CD14-positive monocyte (primary cell): ENCODE measurements around the gene SERPINA12. TPM values are rescaled to one million over a fixed set of nuclear protein-coding genes. Genes with fewer than 3 reads are reported as not detected.

Experiments used
- DNase-seq, 3 donors: peaks; one replicate each; pipeline ENCODE4 v3.0.0-alpha.2; 2011 to 2022
- H2AFZ ChIP-seq: 2 replicates; pipeline ENCODE4 v1.6.0; 2012; ENCODE audit warnings: mild to moderate bottlenecking, low read depth, low read length, inconsistent platforms; ENCODE audit not compliant: insufficient read depth, poor library complexity, severe bottlenecking
- H3K27ac ChIP-seq, 2 donors: 1 replicate in 1 of 2; 2 replicates in 1 of 2; pipeline ENCODE4 v1.5.1; 2012 to 2013; ENCODE audit warnings: low read length in 2 of 2, control low read depth in 1 of 2, inconsistent platforms in 1 of 2, low read depth in 1 of 2, mild to moderate bottlenecking in 1 of 2
- H3K27me3 ChIP-seq, 2 donors: one replicate each; pipeline versions ENCODE4 v1.6.0 to v1.6.1; 2011 to 2013; ENCODE audit warnings: low read length in 2 of 2; ENCODE audit not compliant: control insufficient read depth in 2 of 2, insufficient read depth in 2 of 2
- H3K36me3 ChIP-seq, 2 donors: replicated peaks in 1 of 2; 1 replicate in 1 of 2; 2 replicates in 1 of 2; pipeline versions ENCODE4 v1.5.1 to v1.6.1; 2012 to 2013; ENCODE audit warnings: low read length in 2 of 2, control low read depth in 1 of 2, inconsistent platforms in 1 of 2, mild to moderate bottlenecking in 1 of 2; ENCODE audit not compliant: insufficient read depth in 2 of 2, control insufficient read depth in 1 of 2
- H3K4me1 ChIP-seq, 2 donors: 1 replicate in 1 of 2; 2 replicates in 1 of 2; pipeline versions ENCODE4 v1.5.1 to v1.6.1; 2012 to 2013; ENCODE audit warnings: low read length in 2 of 2, control low read depth in 1 of 2, inconsistent platforms in 1 of 2, mild to moderate bottlenecking in 1 of 2, moderate library complexity in 1 of 2; ENCODE audit not compliant: insufficient read depth in 2 of 2, control insufficient read depth in 1 of 2
- H3K4me2 ChIP-seq: replicated peaks from 2 replicates; pipeline ENCODE3; 2012; ENCODE audit warnings: low read length, moderate library complexity, mild to moderate bottlenecking; ENCODE audit not compliant: poor library complexity, severe bottlenecking; ENCODE audit errors: extremely low read depth
- H3K4me3 ChIP-seq, 3 experiments: fragments of 200-600 bp in 1 of 3; sonication (generic) in 1 of 3; replicated peaks in 1 of 3; 1 replicate in 2 of 3; 2 replicates in 1 of 3; pipeline ENCODE4 v1.5.1; 2011 to 2013; ENCODE audit warnings: low read length in 3 of 3, mild to moderate bottlenecking in 3 of 3, control low read depth in 2 of 3, low read depth in 2 of 3, inconsistent platforms in 1 of 3, moderate library complexity in 1 of 3
- H3K79me2 ChIP-seq: 2 replicates; pipeline ENCODE4 v1.6.0; 2012; ENCODE audit warnings: mild to moderate bottlenecking, control low read depth, inconsistent platforms, low read length, moderate library complexity; ENCODE audit not compliant: insufficient read depth
- H3K9ac ChIP-seq: 2 replicates; pipeline ENCODE4 v1.6.0; 2017; ENCODE audit warnings: low read length, mild to moderate bottlenecking; ENCODE audit not compliant: insufficient read depth, poor library complexity, severe bottlenecking
- H3K9me3 ChIP-seq, 2 donors: replicated peaks in 1 of 2; 1 replicate in 1 of 2; 2 replicates in 1 of 2; pipeline versions ENCODE4 v1.5.1 to v1.6.1; 2012 to 2013; ENCODE audit warnings: low read length in 2 of 2, control low read depth in 1 of 2; ENCODE audit not compliant: control insufficient read depth in 1 of 2, insufficient read depth in 1 of 2
- H4K20me1 ChIP-seq: 2 replicates; pipeline ENCODE4 v1.6.0; 2012; ENCODE audit warnings: mild to moderate bottlenecking, low read length, control low read depth, moderate library complexity; ENCODE audit not compliant: insufficient read depth
- H3K27ac Mint-ChIP-seq, 7 donors: one replicate each; pipeline ENCODE4 v1.8.0; 2020; ENCODE audit warnings: mild to moderate bottlenecking in 7 of 7, mixed read lengths in 7 of 7, moderate library complexity in 6 of 7, inconsistent platforms in 2 of 7
- H3K27me3 Mint-ChIP-seq, 3 donors: one replicate each; pipeline ENCODE4 v1.8.0; 2021 to 2022; ENCODE audit warnings: low read depth in 3 of 3, mild to moderate bottlenecking in 3 of 3, mixed read lengths in 3 of 3, moderate library complexity in 3 of 3, inconsistent platforms in 1 of 3
- H3K36me3 Mint-ChIP-seq, 2 donors: one replicate each; pipeline ENCODE4 v1.8.0; 2020; ENCODE audit warnings: mixed read lengths in 2 of 2, inconsistent platforms in 1 of 2, mild to moderate bottlenecking in 1 of 2
- H3K4me1 Mint-ChIP-seq: one replicate; pipeline ENCODE4 v1.8.0; 2020; ENCODE audit warnings: mild to moderate bottlenecking, mixed read lengths
- H3K4me3 Mint-ChIP-seq, 2 donors: one replicate each; pipeline ENCODE4 v1.8.0; 2020; ENCODE audit warnings: mild to moderate bottlenecking in 2 of 2, mixed read lengths in 2 of 2, moderate library complexity in 1 of 2
- H3K9me3 Mint-ChIP-seq, 7 donors: one replicate each; pipeline ENCODE4 v1.8.0; 2020 to 2022; ENCODE audit warnings: mixed read lengths in 7 of 7, mild to moderate bottlenecking in 6 of 7, moderate library complexity in 6 of 7, inconsistent platforms in 2 of 7
- CTCF ChIP-seq: fragments of 200-600 bp; IDR thresholded peaks from one replicate; pipeline ENCODE4 v1.8.0; 2022; ENCODE audit warnings: antibody characterized with exemption, mild to moderate bottlenecking
- WGBS: methylation state at CpG from one replicate; pipeline ENCODE4 v1.1.5; 2013; ENCODE audit warnings: missing lambda C conversion rate; ENCODE audit not compliant: insufficient coverage; 5-methylcytosine and 5-hydroxymethylcytosine counted together
- intact Hi-C, 2 donors: fragments of 100-400 bp; cut with micrococcal nuclease; formaldehyde crosslinking; loops; one replicate each; pipeline versions ENCODE4 v1.15.0 to v1.15.1; 2023
- polyA plus RNA-seq, 3 donors: library from polyadenylated mRNA; depleted of rRNA in 1 of 3; unstranded in 2 of 3; stranded (reverse) in 1 of 3; fragments of 300-500 nt in 2 of 3; fragments of >200 nt in 1 of 3; fragmentation: Illumina TruSeq in 2 of 3; gene quantifications; 1 replicate in 2 of 3; 2 replicates in 1 of 3; pipeline ENCODE4 v1.2.3, GENCODE V29; 2012 to 2021

SERPINA12 gene
- polyA plus RNA-seq, 3 donors, result not detected

DNA sequence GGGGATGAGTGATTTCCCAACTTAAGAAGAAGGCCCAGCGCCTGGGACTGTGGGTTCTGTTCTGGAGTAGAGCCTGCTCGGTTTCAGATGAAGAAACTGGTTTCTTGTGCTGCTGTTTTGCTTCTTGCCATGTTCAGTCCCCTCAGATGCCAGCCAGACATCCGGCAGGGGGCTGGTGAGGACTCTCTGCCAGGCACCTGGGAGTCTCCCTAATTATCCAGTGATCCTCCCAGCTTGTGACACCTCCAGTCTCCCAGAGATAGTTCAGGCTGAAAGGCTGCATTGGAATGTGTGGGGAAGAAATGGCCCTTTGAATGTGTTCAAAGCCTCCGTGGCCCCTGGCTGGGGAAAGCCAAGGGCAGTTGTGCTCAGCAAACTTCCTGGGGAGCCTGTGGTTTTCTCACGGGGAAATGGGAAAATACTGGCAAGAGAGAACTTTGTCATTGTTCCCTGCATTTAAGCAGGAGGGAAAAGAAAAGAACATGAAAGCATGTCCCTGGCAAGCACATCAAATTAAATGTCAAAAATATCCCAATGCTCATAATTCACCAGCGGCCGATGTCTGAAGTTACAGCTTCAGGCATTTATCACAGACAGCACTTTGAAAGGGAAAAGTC is 8.5 kb upstream of the SERPINA12 start:
- H3K4me3 Mint-ChIP-seq, result no peak overlapping the region
- DNase-seq, result no peak
- Histone ChIP-seq H3K4me2 (no peak overlapping the region), H3K4me3 (no peak overlapping the region), H3K79me2 (no peaks in the 10 kb centered on the region), H2AFZ (no peak overlapping the region), H3K9ac (no peak overlapping the region), H4K20me1 (no peaks in the 10 kb centered on the region), H3K4me1 (no peaks in the 10 kb centered on the region), H3K9me3 (no peaks in the 10 kb centered on the region), H3K36me3 (no peaks in the 10 kb centered on the region), H3K27me3 (no peaks in the 10 kb centered on the region), H3K27ac (no peak overlapping the region)
- no peak for TF ChIP-seq CTCF
- H3K9me3 Mint-ChIP-seq, result peaks cover 0 to 7% (median 5%) of the 10 kb centered on the region in 7 donors
- H3K4me1 Mint-ChIP-seq, result no peaks in the 10 kb centered on the region
- H3K27me3 Mint-ChIP-seq, result peaks cover 2 to 6% (median 2%) of the 10 kb centered on the region in 3 donors
- intact Hi-C loops, result no loop called here
- WGBS, result 44% methylated on average over 4 of the region's 7 CpGs
- no peaks in the 10 kb centered on the region for H3K36me3 Mint-ChIP-seq
- no peak overlapping the region for H3K27ac Mint-ChIP-seq

- H3K36me3 ChIP-seq, result no peaks in the 10 kb centered on the region
- H3K27me3 ChIP-seq, result no peaks in the 10 kb centered on the region
- H3K79me2 ChIP-seq, result no peaks in the 10 kb centered on the region
- H3K9me3 Mint-ChIP-seq, result peaks cover 0 to 7% (median 4%) of the 10 kb centered on the region in 7 donors
- no peak overlapping the region for H3K4me3 ChIP-seq
- no peak overlapping the region for H3K27ac ChIP-seq
- no peaks in the 10 kb centered on the region for H3K4me1 ChIP-seq
- peaks cover 2 to 5% (median 2%) of the 10 kb centered on the region in 3 donors for H3K27me3 Mint-ChIP-seq
- H2AFZ ChIP-seq, result no peak overlapping the region
- no peak for DNase-seq
- H3K9me3 ChIP-seq, result no peaks in the 10 kb centered on the region
- no peak overlapping the region for H3K4me3 Mint-ChIP-seq
- no peaks in the 10 kb centered on the region for H3K4me1 Mint-ChIP-seq
- no peaks in the 10 kb centered on the region for H4K20me1 ChIP-seq
- H3K4me2 ChIP-seq, result no peak overlapping the region
- no peak overlapping the region for H3K27ac Mint-ChIP-seq
- TF ChIP-seq CTCF, result no peak
- no peaks in the 10 kb centered on the region for H3K36me3 Mint-ChIP-seq
- intact Hi-C loops, result no loop called here
- H3K9ac ChIP-seq, result no peak overlapping the region
- WGBS, result 82% methylated on average over 5 of the region's 10 CpGs
Measured at GRCh38 chr14:94517248-94517640, 8.0 kb upstream of the SERPINA12 start.
